CD14-positive monocyte (primary cell): ENCODE data around the gene CDH13. TPM values are rescaled to one million over a fixed set of nuclear protein-coding genes. Genes with fewer than 3 reads are reported as not detected.

Source experiments
- DNase-seq, 3 donors: peaks; one replicate each; pipeline ENCODE4 v3.0.0-alpha.2; 2011 to 2022
- H2AFZ ChIP-seq: 2 replicates; pipeline ENCODE4 v1.6.0; 2012; ENCODE audit warnings: mild to moderate bottlenecking, low read depth, low read length, inconsistent platforms; ENCODE audit not compliant: insufficient read depth, poor library complexity, severe bottlenecking
- H3K27ac ChIP-seq, 2 donors: 1 replicate in 1 of 2; 2 replicates in 1 of 2; pipeline ENCODE4 v1.5.1; 2012 to 2013; ENCODE audit warnings: low read length in 2 of 2, control low read depth in 1 of 2, inconsistent platforms in 1 of 2, low read depth in 1 of 2, mild to moderate bottlenecking in 1 of 2
- H3K27me3 ChIP-seq, 2 donors: one replicate each; pipeline versions ENCODE4 v1.6.0 to v1.6.1; 2011 to 2013; ENCODE audit warnings: low read length in 2 of 2; ENCODE audit not compliant: control insufficient read depth in 2 of 2, insufficient read depth in 2 of 2
- H3K36me3 ChIP-seq, 2 donors: replicated peaks in 1 of 2; 1 replicate in 1 of 2; 2 replicates in 1 of 2; pipeline versions ENCODE4 v1.5.1 to v1.6.1; 2012 to 2013; ENCODE audit warnings: low read length in 2 of 2, control low read depth in 1 of 2, inconsistent platforms in 1 of 2, mild to moderate bottlenecking in 1 of 2; ENCODE audit not compliant: insufficient read depth in 2 of 2, control insufficient read depth in 1 of 2
- H3K4me1 ChIP-seq, 2 donors: 1 replicate in 1 of 2; 2 replicates in 1 of 2; pipeline versions ENCODE4 v1.5.1 to v1.6.1; 2012 to 2013; ENCODE audit warnings: low read length in 2 of 2, control low read depth in 1 of 2, inconsistent platforms in 1 of 2, mild to moderate bottlenecking in 1 of 2, moderate library complexity in 1 of 2; ENCODE audit not compliant: insufficient read depth in 2 of 2, control insufficient read depth in 1 of 2
- H3K4me2 ChIP-seq: replicated peaks from 2 replicates; pipeline ENCODE3; 2012; ENCODE audit warnings: low read length, moderate library complexity, mild to moderate bottlenecking; ENCODE audit not compliant: poor library complexity, severe bottlenecking; ENCODE audit errors: extremely low read depth
- H3K4me3 ChIP-seq, 3 experiments: fragments of 200-600 bp in 1 of 3; sonication (generic) in 1 of 3; replicated peaks in 1 of 3; 1 replicate in 2 of 3; 2 replicates in 1 of 3; pipeline ENCODE4 v1.5.1; 2011 to 2013; ENCODE audit warnings: low read length in 3 of 3, mild to moderate bottlenecking in 3 of 3, control low read depth in 2 of 3, low read depth in 2 of 3, inconsistent platforms in 1 of 3, moderate library complexity in 1 of 3
- H3K79me2 ChIP-seq: 2 replicates; pipeline ENCODE4 v1.6.0; 2012; ENCODE audit warnings: mild to moderate bottlenecking, control low read depth, inconsistent platforms, low read length, moderate library complexity; ENCODE audit not compliant: insufficient read depth
- H3K9ac ChIP-seq: 2 replicates; pipeline ENCODE4 v1.6.0; 2017; ENCODE audit warnings: low read length, mild to moderate bottlenecking; ENCODE audit not compliant: insufficient read depth, poor library complexity, severe bottlenecking
- H3K9me3 ChIP-seq, 2 donors: replicated peaks in 1 of 2; 1 replicate in 1 of 2; 2 replicates in 1 of 2; pipeline versions ENCODE4 v1.5.1 to v1.6.1; 2012 to 2013; ENCODE audit warnings: low read length in 2 of 2, control low read depth in 1 of 2; ENCODE audit not compliant: control insufficient read depth in 1 of 2, insufficient read depth in 1 of 2
- H4K20me1 ChIP-seq: 2 replicates; pipeline ENCODE4 v1.6.0; 2012; ENCODE audit warnings: mild to moderate bottlenecking, low read length, control low read depth, moderate library complexity; ENCODE audit not compliant: insufficient read depth
- H3K27ac Mint-ChIP-seq, 7 donors: one replicate each; pipeline ENCODE4 v1.8.0; 2020; ENCODE audit warnings: mild to moderate bottlenecking in 7 of 7, mixed read lengths in 7 of 7, moderate library complexity in 6 of 7, inconsistent platforms in 2 of 7
- H3K27me3 Mint-ChIP-seq, 3 donors: one replicate each; pipeline ENCODE4 v1.8.0; 2021 to 2022; ENCODE audit warnings: low read depth in 3 of 3, mild to moderate bottlenecking in 3 of 3, mixed read lengths in 3 of 3, moderate library complexity in 3 of 3, inconsistent platforms in 1 of 3
- H3K36me3 Mint-ChIP-seq, 2 donors: one replicate each; pipeline ENCODE4 v1.8.0; 2020; ENCODE audit warnings: mixed read lengths in 2 of 2, inconsistent platforms in 1 of 2, mild to moderate bottlenecking in 1 of 2
- H3K4me1 Mint-ChIP-seq: one replicate; pipeline ENCODE4 v1.8.0; 2020; ENCODE audit warnings: mild to moderate bottlenecking, mixed read lengths
- H3K4me3 Mint-ChIP-seq, 2 donors: one replicate each; pipeline ENCODE4 v1.8.0; 2020; ENCODE audit warnings: mild to moderate bottlenecking in 2 of 2, mixed read lengths in 2 of 2, moderate library complexity in 1 of 2
- H3K9me3 Mint-ChIP-seq, 7 donors: one replicate each; pipeline ENCODE4 v1.8.0; 2020 to 2022; ENCODE audit warnings: mixed read lengths in 7 of 7, mild to moderate bottlenecking in 6 of 7, moderate library complexity in 6 of 7, inconsistent platforms in 2 of 7
- CTCF ChIP-seq: fragments of 200-600 bp; IDR thresholded peaks from one replicate; pipeline ENCODE4 v1.8.0; 2022; ENCODE audit warnings: antibody characterized with exemption, mild to moderate bottlenecking
- WGBS: methylation state at CpG from one replicate; pipeline ENCODE4 v1.1.5; 2013; ENCODE audit warnings: missing lambda C conversion rate; ENCODE audit not compliant: insufficient coverage; 5-methylcytosine and 5-hydroxymethylcytosine counted together
- intact Hi-C, 2 donors: fragments of 100-400 bp; cut with micrococcal nuclease; formaldehyde crosslinking; loops; one replicate each; pipeline versions ENCODE4 v1.15.0 to v1.15.1; 2023
- polyA plus RNA-seq, 3 donors: library from polyadenylated mRNA; depleted of rRNA in 1 of 3; unstranded in 2 of 3; stranded (reverse) in 1 of 3; fragments of 300-500 nt in 2 of 3; fragments of >200 nt in 1 of 3; fragmentation: Illumina TruSeq in 2 of 3; gene quantifications; 1 replicate in 2 of 3; 2 replicates in 1 of 3; pipeline ENCODE4 v1.2.3, GENCODE V29; 2012 to 2021

Gene CDH13
- polyA plus RNA-seq, 3 donors, result 0.13 to 0.19 TPM; not detected in 1

GRCh38 chr16:82892324-82892723 is 265.6 kb downstream of the CDH13 start:
- intact Hi-C loops, result no loop called here
- H3K27ac ChIP-seq, result no peak overlapping the region
- H3K4me1 ChIP-seq, result no peaks in the 10 kb centered on the region
- H3K9me3 Mint-ChIP-seq, result peaks cover 0 to 15% (median 3%) of the 10 kb centered on the region in 7 donors
- peaks cover 0 to 2% (median under 1%) of the 10 kb centered on the region in 3 donors for H3K27me3 Mint-ChIP-seq
- no peaks in the 10 kb centered on the region for H3K36me3 ChIP-seq
- H3K4me3 Mint-ChIP-seq, result no peak overlapping the region
- H3K4me3 ChIP-seq, result no peak overlapping the region
- WGBS, result 100% methylated on average over 2 of the region's 2 CpGs
- H4K20me1 ChIP-seq, result no peaks in the 10 kb centered on the region
- H3K27me3 ChIP-seq, result no peaks in the 10 kb centered on the region
- H3K36me3 Mint-ChIP-seq, result no peaks in the 10 kb centered on the region
- H3K4me2 ChIP-seq, result no peak overlapping the region
- no peak for TF ChIP-seq CTCF
- no peaks in the 10 kb centered on the region for H3K79me2 ChIP-seq
- no peak overlapping the region for H2AFZ ChIP-seq
- DNase-seq, result no peak
- H3K9ac ChIP-seq, result no peak overlapping the region
- H3K9me3 ChIP-seq, result no peaks in the 10 kb centered on the region
- H3K27ac Mint-ChIP-seq, result no peak overlapping the region
- no peaks in the 10 kb centered on the region for H3K4me1 Mint-ChIP-seq

- no peak overlapping the region for H3K27ac ChIP-seq
- H3K4me2 ChIP-seq, result no peak overlapping the region
- no peaks in the 10 kb centered on the region for H3K9me3 ChIP-seq
- H3K36me3 ChIP-seq, result no peaks in the 10 kb centered on the region
- no peak for DNase-seq
- H3K36me3 Mint-ChIP-seq, result no peaks in the 10 kb centered on the region
- H2AFZ ChIP-seq, result no peak overlapping the region
- H3K9ac ChIP-seq, result no peak overlapping the region
- H3K4me1 ChIP-seq, result no peaks in the 10 kb centered on the region
- no peak for TF ChIP-seq CTCF
- H3K27me3 Mint-ChIP-seq, result peaks cover 0 to 4% (median 2%) of the 10 kb centered on the region in 3 donors
- no peak overlapping the region for H3K4me3 ChIP-seq
- H4K20me1 ChIP-seq, result no peaks in the 10 kb centered on the region
- H3K9me3 Mint-ChIP-seq, result peaks cover 0 to 10% (median 3%) of the 10 kb centered on the region in 7 donors
- no peak overlapping the region for H3K27ac Mint-ChIP-seq
- WGBS, result 88% methylated on average over 1 of the region's 4 CpGs
- H3K4me1 Mint-ChIP-seq, result no peaks in the 10 kb centered on the region
- intact Hi-C loops, result no loop called here
- H3K4me3 Mint-ChIP-seq, result no peak overlapping the region
- H3K27me3 ChIP-seq, result no peaks in the 10 kb centered on the region
- no peaks in the 10 kb centered on the region for H3K79me2 ChIP-seq
These were observed 269.1 kb downstream of the CDH13 start for GRCh38 chr16:82895843-82896242.
